Activated naive CD8-positive, alpha-beta T cell treated with anti-CD3 and anti-CD28 coated beads, Interleukin-2, amount 10 ng/mL, durations not matched to agents 7 days and 5 days (primary cell): ENCODE measurements around the gene NTMT1. TPM values are rescaled to one million over a fixed set of nuclear protein-coding genes. Genes with fewer than 3 reads are reported as not detected.
"Not testable (repeated sequence)": the region's sequence is repeated elsewhere in the genome, so short reads cannot be mapped to it uniquely, and the experiment has no call there.

Experiments used
- ATAC-seq: fragments of 150-1000 bp; cut with Tn5 transposase; one replicate; pipeline ENCODE4 v1.10.0; 2021; ENCODE audit warnings: low read depth, moderate library complexity
- POLR2A ChIA-PET: fragments of 350-600 bp; sonication (Branson Sonifier 250); formaldehyde crosslinking; loops from one replicate; lab custom pipeline; 2021; ENCODE audit warnings: antibody characterized with exemption; lab: Charles Lee
- DNase-seq: peaks from one replicate; pipeline ENCODE4 v3.0.0; 2021
- H3K27ac Mint-ChIP-seq: one replicate; pipeline ENCODE4 v1.8.0; 2022; ENCODE audit warnings: mild to moderate bottlenecking, mixed read lengths
- H3K27me3 Mint-ChIP-seq: one replicate; pipeline ENCODE4 v1.8.0; 2022; ENCODE audit warnings: mild to moderate bottlenecking, moderate library complexity, mixed read lengths
- H3K36me3 Mint-ChIP-seq: one replicate; pipeline ENCODE4 v1.8.0; 2021; ENCODE audit warnings: mild to moderate bottlenecking, mixed read lengths
- H3K4me1 Mint-ChIP-seq: one replicate; pipeline ENCODE4 v1.8.0; 2021; ENCODE audit warnings: mixed read lengths
- H3K4me3 Mint-ChIP-seq: one replicate; pipeline ENCODE4 v1.8.0; 2022; ENCODE audit warnings: mild to moderate bottlenecking, moderate library complexity, mixed read lengths
- H3K9me3 Mint-ChIP-seq: one replicate; pipeline ENCODE4 v1.8.0; 2021; ENCODE audit warnings: mixed read lengths
- total RNA-seq, 2 experiments: library from RNA; stranded (reverse); gene quantifications; one replicate each; pipeline ENCODE4 v1.2.3, GENCODE V29; 2021

Gene NTMT1
- total RNA-seq, 2 experiments from 2014 or later: 30.1 to 34.9 TPM

DNA sequence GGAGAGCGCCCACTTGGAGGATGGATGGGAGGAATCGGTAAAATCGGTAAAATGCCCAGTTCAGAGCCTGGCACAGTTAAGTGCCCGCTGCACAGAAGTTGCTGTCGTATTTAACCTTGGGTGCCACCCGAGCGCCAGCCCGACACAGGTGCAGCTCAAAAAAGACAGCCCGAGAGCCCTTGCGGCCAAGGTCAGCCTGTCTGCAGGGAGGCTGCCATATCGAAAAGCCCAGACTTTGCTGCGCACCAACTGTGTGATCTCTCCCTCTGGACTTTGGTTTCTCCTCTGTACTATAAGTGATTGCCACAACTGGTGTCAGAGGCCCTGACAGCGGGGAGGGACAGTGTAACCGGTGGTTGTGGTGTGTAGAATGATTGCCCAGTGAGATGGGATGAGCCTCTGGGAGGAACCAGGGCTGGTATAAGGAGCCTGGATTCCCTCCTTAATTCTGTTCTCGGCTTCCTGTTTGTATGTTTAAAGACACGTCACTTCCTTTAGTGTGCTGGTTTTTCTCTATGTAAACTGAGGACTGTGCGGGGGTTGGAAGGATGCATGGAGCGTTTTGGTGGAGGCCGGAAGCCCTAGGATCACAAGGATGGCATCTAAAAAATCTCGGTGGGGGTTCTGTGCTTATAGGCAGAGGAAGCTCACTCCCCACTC, 792 bp downstream of the NTMT1 start:
- Mint-ChIP-seq H3K27me3 (peaks cover 7% of the 10 kb centered on the region), H3K9me3 (no peaks in the 10 kb centered on the region), H3K4me1 (peaks cover 33% of the 10 kb centered on the region), H3K27ac (peak overlapping the region; percentile 89), H3K4me3 (peak overlapping the region; percentile 85), H3K36me3 (peaks cover 6% of the 10 kb centered on the region)
- peak; percentile 40 for ATAC-seq
- POLR2A ChIA-PET: interaction anchor here (1.0 to 3.3 kb wide), 11 partner anchors 12 to 854 kb away, joined by 4 to 27 read pairs (median 11); partner anchors contain the start of genes CRAT, IER5L, PTPA and TOR1B
- peak; percentile 61 for DNase-seq

GRCh38 chr9:129627556-129628440, 1.8 kb downstream of the NTMT1 start:
- peak overlapping the region; percentile 85 for H3K4me3 Mint-ChIP-seq
- no peak for ATAC-seq

DNA sequence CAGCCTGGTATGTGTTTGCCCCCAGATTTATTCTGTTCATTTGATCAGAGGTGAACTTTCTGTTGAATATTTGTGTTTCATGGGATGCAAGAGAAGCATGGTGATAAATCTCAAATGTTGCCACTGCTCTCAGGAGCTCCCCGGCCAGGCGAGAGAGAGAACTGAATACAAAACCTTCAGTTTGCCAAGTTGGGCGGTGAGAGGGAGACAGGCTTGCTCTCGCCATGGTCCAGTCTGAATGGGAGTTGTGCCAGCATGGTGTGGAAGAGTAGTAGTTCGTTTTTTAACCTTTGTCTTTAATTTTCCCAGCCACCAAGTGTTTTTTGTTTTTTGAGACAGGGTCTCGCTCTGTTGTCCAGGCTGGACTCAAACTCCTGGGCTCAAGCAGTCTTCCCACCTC, 2.7 kb downstream of the NTMT1 start:
- Mint-ChIP-seq H3K27me3 (no peaks in the 10 kb centered on the region), H3K27ac (peak overlapping the region; percentile 49), H3K36me3 (peaks cover 6% of the 10 kb centered on the region), H3K9me3 (no peaks in the 10 kb centered on the region), H3K4me3 (no peak overlapping the region), H3K4me1 (peaks cover 30% of the 10 kb centered on the region)
- no peak for DNase-seq
- POLR2A ChIA-PET: interaction anchor here (0.9 kb wide), 1 partner anchor 9 kb away, joined by 3 read pairs; no protein-coding TSS in a partner anchor
- no peak for ATAC-seq

More at GRCh38 chr9:129627556-129628440, 1.8 kb downstream of the NTMT1 start:
- Mint-ChIP-seq H3K36me3 (peaks cover 6% of the 10 kb centered on the region), H3K27ac (peak overlapping the region; percentile 89), H3K9me3 (no peaks in the 10 kb centered on the region), H3K27me3 (peaks cover 2% of the 10 kb centered on the region), H3K4me1 (peaks cover 33% of the 10 kb centered on the region)
- POLR2A ChIA-PET: interaction anchor here (1.1 to 3.3 kb wide), 3 partner anchors 11 to 450 kb away, joined by 4 to 17 read pairs (median 11); partner anchors contain the start of gene IER5L
- no peak for DNase-seq

- POLR2A ChIA-PET: interaction anchor here (0.9 kb wide), 1 partner anchor 8 kb away, joined by 3 read pairs; no protein-coding TSS in a partner anchor
- Mint-ChIP-seq H3K4me1 (peaks cover 26% of the 10 kb centered on the region), H3K27ac (peak overlapping the region; percentile 49), H3K36me3 (peaks cover 6% of the 10 kb centered on the region), H3K27me3 (no peaks in the 10 kb centered on the region), H3K9me3 (no peaks in the 10 kb centered on the region), H3K4me3 (no peak overlapping the region)
- ATAC-seq (no peak), DNase-seq (no peak)
Measured at GRCh38 chr9:129629251-129629820, 3.4 kb downstream of the NTMT1 start.

DNA sequence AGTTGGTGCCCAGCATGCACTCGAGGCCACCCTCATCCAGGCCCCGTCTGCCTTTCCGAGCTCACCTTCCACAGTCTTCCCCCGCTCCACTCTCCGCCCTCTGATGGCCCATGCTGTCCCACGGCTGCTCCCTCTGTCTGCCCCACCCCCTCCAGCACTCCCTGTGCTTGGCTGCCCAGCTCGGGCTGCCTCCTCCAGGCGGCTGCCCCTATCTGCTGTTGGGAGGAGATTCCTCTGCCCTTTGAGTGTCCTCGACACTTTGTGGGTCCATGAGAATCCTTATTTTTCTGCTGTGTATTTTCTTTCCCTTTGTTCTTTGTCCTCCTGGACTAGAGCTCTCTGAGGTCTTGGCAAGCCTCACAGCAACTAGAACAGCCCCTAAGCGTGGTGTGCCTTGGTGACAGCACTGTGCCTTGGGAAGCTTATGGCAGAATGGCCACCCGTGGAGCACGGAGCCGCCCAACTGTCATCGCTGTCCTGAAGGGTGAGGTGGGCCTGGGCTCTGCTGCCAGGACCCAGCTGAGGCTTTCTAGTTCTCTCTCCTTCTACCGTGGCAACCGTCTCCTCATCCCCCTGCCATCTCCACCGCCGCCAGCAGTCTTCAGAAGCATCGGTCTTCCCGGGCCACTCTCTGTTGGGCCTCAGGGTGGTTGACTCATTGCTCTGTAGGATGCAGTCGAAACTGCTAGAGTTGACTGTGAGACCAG, 5.2 kb downstream of the NTMT1 start:
- Mint-ChIP-seq H3K27me3 (no peaks in the 10 kb centered on the region), H3K27ac (peak overlapping the region; percentile 71), H3K4me1 (peaks cover 15% of the 10 kb centered on the region), H3K9me3 (no peaks in the 10 kb centered on the region), H3K36me3 (peaks cover 6% of the 10 kb centered on the region), H3K4me3 (no peak overlapping the region)
- POLR2A ChIA-PET: interaction anchor here (1.1 kb wide), 1 partner anchor 10 kb away, joined by 4 read pairs; no protein-coding TSS in a partner anchor
- ATAC-seq (no peak), DNase-seq (no peak)

DNA sequence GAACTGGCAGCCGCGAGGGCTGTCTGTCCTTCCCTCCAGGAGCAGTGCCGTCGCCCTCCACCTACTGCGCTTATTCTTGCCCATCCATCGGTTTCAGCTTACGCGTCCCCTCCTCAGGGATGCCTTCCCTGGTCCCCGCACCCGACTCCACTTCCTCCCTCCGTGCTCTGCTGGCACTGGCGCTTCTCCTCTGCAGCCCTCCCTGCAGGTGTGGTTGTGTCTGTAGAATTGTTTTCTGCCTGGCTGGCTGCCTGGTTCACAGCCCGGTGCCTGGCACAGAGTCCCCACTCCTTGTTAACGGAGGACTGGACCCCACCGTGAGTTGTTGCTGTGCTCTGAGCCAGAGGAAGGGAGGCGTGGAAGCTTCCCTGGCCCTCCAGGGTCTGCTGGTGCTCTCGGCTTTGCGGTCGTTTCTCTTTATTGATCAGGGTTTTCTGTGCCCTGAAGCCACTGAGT, 5.7 kb downstream of the NTMT1 start:
- POLR2A ChIA-PET: no interaction called here
- Mint-ChIP-seq H3K4me1 (peaks cover 15% of the 10 kb centered on the region), H3K4me3 (no peak overlapping the region), H3K27ac (no peak overlapping the region), H3K36me3 (peaks cover 6% of the 10 kb centered on the region), H3K9me3 (no peaks in the 10 kb centered on the region), H3K27me3 (no peaks in the 10 kb centered on the region)
- ATAC-seq: no peak
- DNase-seq: no peak

GRCh38 chr9:129632460-129632859, 6.5 kb downstream of the NTMT1 start:
- Mint-ChIP-seq H3K36me3 (peaks cover 3% of the 10 kb centered on the region), H3K27me3 (no peaks in the 10 kb centered on the region), H3K27ac (no peak overlapping the region), H3K9me3 (no peaks in the 10 kb centered on the region), H3K4me3 (no peak overlapping the region), H3K4me1 (peaks cover 9% of the 10 kb centered on the region)
- POLR2A ChIA-PET: no interaction called here
- ATAC-seq (no peak), DNase-seq (no peak)

GRCh38 chr9:129633207-129633606, 7.2 kb downstream of the NTMT1 start:
- no peaks in the 10 kb centered on the region for H3K9me3 Mint-ChIP-seq
- ATAC-seq (no peak), DNase-seq (no peak)
- no peak overlapping the region for H3K4me3 Mint-ChIP-seq
- peaks cover 5% of the 10 kb centered on the region for H3K4me1 Mint-ChIP-seq
- H3K27me3 Mint-ChIP-seq: no peaks in the 10 kb centered on the region
- POLR2A ChIA-PET: no interaction called here
- H3K36me3 Mint-ChIP-seq: peaks cover 4% of the 10 kb centered on the region
- H3K27ac Mint-ChIP-seq: no peak overlapping the region

- DNase-seq (no peak), ATAC-seq (no peak)
- Mint-ChIP-seq H3K27ac (no peak overlapping the region), H3K4me3 (no peak overlapping the region), H3K9me3 (no peaks in the 10 kb centered on the region), H3K4me1 (peaks cover under 1% of the 10 kb centered on the region), H3K36me3 (peaks cover 7% of the 10 kb centered on the region), H3K27me3 (no peaks in the 10 kb centered on the region)
- POLR2A ChIA-PET: no interaction called here
Measured at GRCh38 chr9:129633848-129634247, 7.9 kb downstream of the NTMT1 start.

DNA sequence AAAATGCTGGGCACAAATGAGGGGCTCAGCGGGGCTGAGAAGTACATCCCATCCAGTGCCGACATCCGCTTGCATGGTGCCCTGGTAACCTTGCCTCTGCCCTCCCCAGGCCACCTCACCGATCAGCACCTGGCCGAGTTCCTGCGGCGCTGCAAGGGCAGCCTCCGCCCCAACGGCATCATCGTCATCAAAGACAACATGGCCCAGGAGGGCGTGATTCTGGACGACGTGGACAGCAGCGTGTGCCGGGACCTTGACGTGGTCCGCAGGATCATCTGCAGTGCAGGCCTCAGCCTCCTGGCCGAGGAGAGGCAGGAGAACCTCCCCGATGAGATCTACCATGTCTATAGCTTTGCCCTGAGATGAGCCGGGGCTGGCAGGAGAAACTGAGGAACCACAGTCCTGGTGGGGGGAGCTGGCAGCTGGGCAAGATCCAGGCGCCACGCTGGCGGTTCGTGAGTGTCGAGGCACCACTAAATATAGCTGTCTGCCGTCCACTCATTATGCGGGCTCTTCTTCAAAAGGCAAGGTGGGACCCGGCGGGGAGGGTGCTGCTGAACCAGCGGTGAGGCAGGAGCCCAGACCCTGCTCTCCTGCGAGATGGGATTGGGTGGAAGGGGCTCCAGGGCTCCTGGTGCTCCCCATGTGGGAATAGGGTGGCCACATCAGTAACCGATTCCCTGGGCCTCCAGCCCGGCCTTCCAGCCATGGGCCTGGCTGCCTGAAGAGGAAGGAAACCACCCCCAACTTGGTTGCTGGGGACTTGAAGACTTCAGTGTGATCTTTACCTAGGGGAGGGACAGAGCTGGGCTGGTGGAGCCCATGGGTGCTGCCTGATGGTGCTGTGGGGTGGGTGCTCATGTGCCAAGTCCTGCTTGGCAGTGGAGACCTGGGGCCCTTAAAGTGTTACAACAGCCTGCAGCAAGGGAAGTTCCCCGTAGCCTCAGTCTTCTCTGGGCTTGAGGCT, 9.4 kb downstream of the NTMT1 start:
- Mint-ChIP-seq H3K36me3 (peaks cover 7% of the 10 kb centered on the region), H3K4me3 (no peak overlapping the region), H3K27me3 (no peaks in the 10 kb centered on the region), H3K27ac (no peak overlapping the region), H3K9me3 (no peaks in the 10 kb centered on the region), H3K4me1 (peaks cover under 1% of the 10 kb centered on the region)
- DNase-seq: no peak
- POLR2A ChIA-PET: interaction anchor here (0.6 kb wide), 1 partner anchor 588 kb away, joined by 3 read pairs; no protein-coding TSS in a partner anchor
- no peak for ATAC-seq

DNA sequence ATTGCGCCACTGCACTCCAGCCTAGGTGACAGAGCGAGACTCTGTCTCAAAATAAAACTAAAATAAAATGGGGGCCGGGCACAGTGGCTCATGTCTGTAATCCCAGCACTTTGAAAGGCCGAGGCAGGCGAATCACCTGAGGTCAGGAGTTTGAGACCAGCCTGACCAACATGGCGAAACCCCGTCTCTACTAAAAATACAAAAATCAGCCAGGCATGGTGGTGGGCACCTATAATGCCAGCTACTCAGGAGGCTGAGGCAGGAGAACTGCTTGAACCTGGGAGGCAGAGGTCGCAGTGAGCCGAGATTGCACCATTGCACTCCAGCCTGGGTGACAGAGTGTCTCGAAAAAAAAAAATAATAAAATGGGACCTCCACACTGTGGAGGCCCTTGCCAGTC, 10.4 kb downstream of the NTMT1 start:
- POLR2A ChIA-PET, H3K36me3 Mint-ChIP-seq, H3K27ac Mint-ChIP-seq, H3K9me3 Mint-ChIP-seq, H3K27me3 Mint-ChIP-seq, ATAC-seq, H3K4me1 Mint-ChIP-seq, H3K4me3 Mint-ChIP-seq, DNase-seq: not testable (repeated sequence)

DNA sequence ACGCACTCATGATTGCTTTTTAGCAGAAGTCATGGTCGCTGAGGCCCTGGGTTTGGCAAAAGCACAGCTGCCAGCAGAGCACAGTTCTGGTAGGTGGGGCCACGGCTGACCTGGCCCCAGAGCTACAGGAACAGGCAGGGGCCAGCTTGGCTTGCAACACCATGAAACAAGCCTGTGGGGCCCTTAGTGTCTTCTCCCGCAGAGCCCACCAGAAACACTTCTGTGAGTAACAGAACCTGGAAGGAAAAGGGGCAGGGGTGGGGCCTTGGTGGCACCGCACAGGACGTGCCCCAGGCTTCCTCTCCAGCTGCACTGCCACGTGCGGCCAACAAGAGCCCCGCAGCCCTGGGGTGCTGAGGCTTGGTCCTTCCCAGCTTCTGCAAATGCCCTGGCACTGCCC, 11.1 kb downstream of the NTMT1 start:
- POLR2A ChIA-PET: interaction anchor here (1.6 to 4.0 kb wide), 2 partner anchors 8 to 11 kb away, joined by 3 to 17 read pairs; partner anchors contain the start of gene NTMT1
- no peak for DNase-seq
- no peak overlapping the region for H3K27ac Mint-ChIP-seq
- H3K27me3 Mint-ChIP-seq: no peaks in the 10 kb centered on the region
- H3K36me3 Mint-ChIP-seq: peaks cover 5% of the 10 kb centered on the region
- no peaks in the 10 kb centered on the region for H3K9me3 Mint-ChIP-seq
- ATAC-seq: no peak
- peaks cover 10% of the 10 kb centered on the region for H3K4me1 Mint-ChIP-seq
- H3K4me3 Mint-ChIP-seq: no peak overlapping the region
